GM13976 (cell line): Measurements from ENCODE around the gene PON2.

Experiments
- DNase-seq: peaks from one replicate; pipeline ENCODE4 v3.0.0; 2012; ENCODE audit warnings: low spot score
- CTCF ChIP-seq: IDR thresholded peaks from 2 replicates; pipeline ENCODE4 v1.5.1; 2012; ENCODE audit warnings: borderline replicate concordance, mild to moderate bottlenecking; ENCODE audit not compliant: insufficient read depth; ENCODE audit errors: extremely low read depth, missing control alignments, control extremely low read depth
- in situ Hi-C: fragments of 300-500 bp; cut with MboI; formaldehyde crosslinking; loops from one replicate; pipeline ENCODE4 v1.12.0; 2022; ENCODE audit warnings: low sequenced_read_pairs, mixed read lengths, inconsistent platforms; ENCODE audit not compliant: unreplicated experiment

PON2 gene

GRCh38 chr7:95444796-95445195 lies 10.0 kb upstream of the PON2 start:
- in situ Hi-C loops = no loop called here
- no peak for TF ChIP-seq CTCF
- no peak for DNase-seq

GRCh38 chr7:95441042-95441823 lies 6.4 kb upstream of the PON2 start:
- no peak for TF ChIP-seq CTCF
- DNase-seq = no peak
- in situ Hi-C loops = no loop called here

- in situ Hi-C loops = no loop called here
- DNase-seq = no peak
- no peak for TF ChIP-seq CTCF
These were observed 5.7 kb upstream of the PON2 start for GRCh38 chr7:95440394-95441038.

- DNase-seq = no peak
- TF ChIP-seq CTCF = no peak
- in situ Hi-C loops = no loop called here
These were observed 1.6 kb upstream of the PON2 start for GRCh38 chr7:95436407-95436806.

- in situ Hi-C loops = no loop called here
- no peak for DNase-seq
- no peak for TF ChIP-seq CTCF
These were observed 573 bp upstream of the PON2 start for GRCh38 chr7:95435422-95435780.

GRCh38 chr7:95433952-95434556 lies 774 bp downstream of the PON2 start:
- DNase-seq = no peak
- no peak for TF ChIP-seq CTCF

More at GRCh38 chr7:95433952-95434556, 774 bp downstream of the PON2 start:
- in situ Hi-C loops = no loop called here
